Right renal cortex interstitium (tissue), 3 donors: ENCODE measurements around the gene HACD3. TPM values are rescaled to one million over a fixed set of nuclear protein-coding genes. Genes with fewer than 3 reads are reported as not detected.
"Not testable (repeated sequence)": the region's sequence is repeated elsewhere in the genome, so short reads cannot be mapped to it uniquely, and the experiment has no call there.

Experiments
- DNase-seq, 3 donors: peaks; one replicate each; pipeline ENCODE4 v3.0.0-alpha.2; 2013; ENCODE audit warnings: low read depth in 3 of 3, low spot score in 2 of 3
- polyA plus RNA-seq, 3 donors: library from polyadenylated mRNA; unstranded; fragments of 120-200 nt; gene quantifications; one replicate each; pipeline ENCODE4 v1.2.1, GENCODE V29; 2013; ENCODE audit not compliant: insufficient read length in 3 of 3

The HACD3 gene
- polyA plus RNA-seq, 3 donors = 183 to 199 (median 189) TPM

DNA sequence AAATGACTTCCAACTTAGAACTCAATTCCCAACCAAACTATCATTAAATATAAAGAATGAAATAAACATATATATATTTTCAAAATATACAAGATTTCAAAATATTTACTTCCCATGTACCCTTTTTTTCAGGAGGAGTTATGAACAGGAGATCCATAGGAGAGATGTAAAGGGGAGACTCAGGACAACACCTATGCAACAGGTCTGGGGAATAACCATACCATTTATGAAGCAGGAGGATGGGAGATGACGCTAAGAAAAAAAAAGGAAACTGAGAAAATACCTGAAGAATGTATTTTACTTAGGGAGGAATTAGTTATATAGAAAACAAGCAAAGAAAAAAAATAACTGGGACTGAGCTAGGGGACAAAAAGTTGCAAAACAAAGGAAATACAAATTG lies 56.8 kb downstream of the HACD3 start:
- no peak for DNase-seq

DNA sequence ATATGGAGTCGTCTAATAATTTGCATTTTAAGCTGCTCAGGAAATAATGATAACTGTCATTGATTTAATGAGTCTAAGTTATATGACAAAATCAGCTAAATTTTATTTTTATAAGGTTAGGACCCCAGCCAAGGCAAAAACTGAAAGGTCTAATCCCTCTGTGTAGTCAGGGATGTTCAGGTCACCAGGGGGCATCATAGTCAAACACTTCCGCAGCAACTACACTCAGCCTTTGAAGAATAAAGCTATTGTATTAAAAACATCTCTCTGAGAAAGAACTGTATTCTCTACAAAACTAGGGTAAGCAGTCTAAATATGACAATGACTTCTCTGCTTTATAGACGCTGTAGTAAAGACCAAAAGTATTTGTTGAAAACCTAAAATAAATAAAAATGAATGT lies 65.7 kb downstream of the HACD3 start:
- DNase-seq = no peak

DNA sequence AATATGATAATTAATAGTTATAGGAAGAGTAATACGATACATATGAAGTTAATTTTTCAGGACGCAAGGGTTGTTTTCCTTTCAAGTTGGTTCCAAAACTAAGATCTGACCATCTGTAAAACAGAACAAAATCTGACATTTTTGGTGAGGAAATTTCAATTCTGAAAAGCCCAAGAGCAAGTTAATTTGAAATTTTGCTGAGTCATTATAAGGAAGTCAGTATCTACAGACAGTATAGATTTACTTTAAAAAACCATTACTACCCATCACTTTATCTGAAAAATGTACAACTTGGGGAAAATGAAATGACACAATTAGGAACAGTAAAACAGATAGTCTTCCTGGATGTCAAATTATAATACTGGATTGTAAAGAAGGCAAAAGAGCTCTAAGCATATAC lies 68.2 kb downstream of the HACD3 start:
- DNase-seq = no peak

DNA sequence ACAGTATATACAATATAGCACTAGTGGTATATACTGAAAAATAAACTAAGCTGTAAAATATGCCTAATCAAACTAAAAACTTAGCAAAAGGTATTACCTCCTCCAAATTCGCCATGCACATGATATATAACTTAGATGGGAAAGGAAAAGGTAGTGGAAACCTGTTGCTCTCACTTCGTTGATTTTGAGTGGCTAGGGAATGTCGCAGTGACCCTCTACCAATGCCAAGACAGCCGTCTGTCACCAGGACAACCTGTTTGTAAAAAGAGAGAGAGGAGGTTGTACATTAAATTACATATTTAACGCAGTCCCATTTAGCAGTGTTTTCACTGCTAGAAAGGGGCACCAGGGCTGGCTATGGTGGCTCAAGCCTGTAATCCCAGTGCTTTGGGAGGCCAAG lies 69.4 kb downstream of the HACD3 start:
- no peak for DNase-seq

DNA sequence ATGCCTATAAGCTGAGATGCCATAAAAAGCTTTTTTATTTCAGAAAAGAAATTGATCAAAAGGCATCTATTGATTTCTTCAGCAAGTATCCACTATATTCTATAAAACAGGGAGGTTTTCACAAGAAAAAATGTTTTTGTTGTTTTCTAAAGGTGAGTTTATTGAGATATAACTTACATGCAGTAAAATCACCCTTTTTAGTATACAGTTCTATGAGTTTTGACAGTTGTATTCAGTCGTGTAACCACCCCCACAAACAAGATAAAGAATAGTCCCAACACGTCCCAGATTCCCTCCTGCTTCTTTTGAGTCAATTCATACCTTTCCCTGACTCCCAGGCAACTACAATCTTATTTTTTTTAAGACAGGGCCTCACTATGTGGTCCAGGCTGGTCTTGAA lies 72.9 kb downstream of the HACD3 start:
- no peak for DNase-seq

DNA sequence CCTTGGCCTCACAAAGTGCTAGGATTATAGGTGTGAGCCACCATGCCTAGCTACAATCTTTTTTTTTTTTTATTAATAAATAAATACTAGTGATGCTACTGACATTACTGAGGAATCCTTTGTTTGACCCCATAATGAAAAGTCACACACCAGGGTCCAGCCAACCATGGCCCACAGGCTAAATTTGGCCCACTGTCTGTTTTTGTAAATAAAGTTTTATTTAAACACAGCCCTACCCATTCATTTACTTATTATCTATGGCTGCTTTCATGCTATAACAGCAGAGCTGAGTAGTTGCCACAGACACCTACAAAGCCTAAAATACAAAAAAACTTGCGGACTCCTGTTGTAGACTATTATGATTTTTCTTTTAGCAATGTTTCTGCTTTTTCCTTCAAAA lies 73.3 kb downstream of the HACD3 start:
- DNase-seq = no peak

DNA sequence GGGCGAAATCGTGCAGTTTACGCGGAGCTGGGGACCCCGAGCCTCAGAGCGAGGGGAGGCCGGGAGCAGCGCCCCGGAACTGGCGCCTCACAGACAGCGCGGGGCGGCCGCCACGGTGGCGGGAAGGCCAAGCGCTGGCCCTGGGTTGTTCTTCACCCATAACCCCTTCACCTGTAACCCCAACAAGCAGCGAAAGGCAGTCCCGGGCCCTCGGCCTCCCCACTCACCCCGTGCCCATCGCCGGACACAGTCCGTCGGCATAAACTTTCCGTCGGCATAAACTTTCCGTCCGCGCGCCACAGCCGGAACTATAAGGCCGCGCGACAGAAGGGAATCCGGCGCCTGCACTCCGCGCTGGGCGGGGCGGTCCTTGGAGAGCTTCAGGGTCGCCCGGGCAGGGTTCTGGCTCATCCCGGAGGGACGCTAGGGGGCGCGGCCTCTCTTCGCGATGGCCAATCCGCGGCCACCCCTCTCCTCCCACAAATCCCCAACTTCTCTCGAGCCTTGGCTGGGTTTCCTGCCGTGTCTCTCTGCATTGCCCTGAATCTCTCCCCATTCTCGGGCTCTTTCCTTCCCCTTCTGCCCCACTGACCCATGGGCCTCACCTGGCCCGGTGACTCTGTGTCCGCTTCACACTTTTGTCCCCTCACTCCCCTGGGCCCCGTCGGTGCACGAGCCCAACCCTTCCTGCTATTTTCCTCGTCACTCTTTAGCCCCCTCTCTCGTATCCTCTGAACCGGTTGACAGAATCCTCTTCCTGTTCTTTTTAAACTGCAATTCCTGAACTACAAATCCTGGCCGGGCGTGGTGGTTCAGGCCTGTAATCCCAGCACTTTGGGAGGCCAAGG lies 80.8 kb downstream of the HACD3 start, which contains the start of gene INTS14:
Gene INTS14 (minus strand): TSS at position 261 of the 848 bp plus-strand sequence. CDS start 3,751 bp downstream, outside the sequence.
- peak; percentile 85 to 94 (median 93) for DNase-seq

DNA sequence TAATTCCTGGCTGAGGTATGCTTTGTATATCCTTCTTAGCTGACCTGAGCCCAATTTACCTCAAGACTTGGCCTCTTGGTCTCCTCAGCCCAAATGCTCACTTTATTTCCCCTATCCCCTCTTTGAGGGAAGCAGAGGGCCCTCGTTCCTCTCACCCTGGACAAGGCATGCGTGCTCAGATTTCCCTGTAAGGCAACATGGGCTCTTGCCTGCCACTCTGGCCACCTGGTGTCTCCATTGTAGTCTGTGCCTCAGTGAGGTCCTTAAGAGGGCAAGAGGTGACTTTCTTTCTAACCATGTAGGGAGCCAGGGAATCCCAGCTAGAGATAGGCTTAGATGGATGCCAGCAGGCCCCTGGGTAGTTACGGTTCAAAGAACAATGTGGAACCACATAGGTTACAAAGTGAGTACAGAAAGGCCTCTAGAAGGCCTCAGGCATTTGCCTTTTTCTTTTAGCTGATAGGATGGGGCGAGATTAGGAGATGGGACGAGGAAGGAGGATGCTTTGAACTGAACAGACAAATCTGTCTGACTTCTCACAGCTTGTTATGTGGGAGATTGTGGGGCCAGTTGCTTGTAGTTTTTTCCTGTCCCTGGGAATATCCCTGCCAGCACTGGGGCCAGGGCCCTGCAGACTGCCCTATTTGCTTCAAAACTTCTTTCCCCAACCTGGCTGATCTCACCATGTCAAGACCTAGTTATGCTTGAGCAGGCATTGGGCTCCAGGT lies 81.8 kb downstream of the HACD3 start:
- no peak for DNase-seq

DNA sequence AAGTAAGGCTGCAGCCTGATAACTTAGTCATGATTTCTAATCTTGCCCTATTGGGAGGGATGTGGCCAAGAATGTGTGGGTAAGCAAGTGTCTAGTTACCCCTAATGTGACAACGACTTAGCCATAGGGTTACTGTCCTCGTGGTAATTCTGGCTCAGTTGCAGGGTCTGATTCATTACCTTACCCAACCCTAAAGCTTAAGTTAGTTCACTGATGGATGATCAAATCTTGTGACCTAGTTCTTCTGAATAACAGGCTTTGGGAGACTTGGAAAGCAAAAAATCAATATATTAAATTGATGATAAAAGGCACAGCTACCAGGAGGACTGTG lies 82.3 kb downstream of the HACD3 start:
- no peak for DNase-seq

DNA sequence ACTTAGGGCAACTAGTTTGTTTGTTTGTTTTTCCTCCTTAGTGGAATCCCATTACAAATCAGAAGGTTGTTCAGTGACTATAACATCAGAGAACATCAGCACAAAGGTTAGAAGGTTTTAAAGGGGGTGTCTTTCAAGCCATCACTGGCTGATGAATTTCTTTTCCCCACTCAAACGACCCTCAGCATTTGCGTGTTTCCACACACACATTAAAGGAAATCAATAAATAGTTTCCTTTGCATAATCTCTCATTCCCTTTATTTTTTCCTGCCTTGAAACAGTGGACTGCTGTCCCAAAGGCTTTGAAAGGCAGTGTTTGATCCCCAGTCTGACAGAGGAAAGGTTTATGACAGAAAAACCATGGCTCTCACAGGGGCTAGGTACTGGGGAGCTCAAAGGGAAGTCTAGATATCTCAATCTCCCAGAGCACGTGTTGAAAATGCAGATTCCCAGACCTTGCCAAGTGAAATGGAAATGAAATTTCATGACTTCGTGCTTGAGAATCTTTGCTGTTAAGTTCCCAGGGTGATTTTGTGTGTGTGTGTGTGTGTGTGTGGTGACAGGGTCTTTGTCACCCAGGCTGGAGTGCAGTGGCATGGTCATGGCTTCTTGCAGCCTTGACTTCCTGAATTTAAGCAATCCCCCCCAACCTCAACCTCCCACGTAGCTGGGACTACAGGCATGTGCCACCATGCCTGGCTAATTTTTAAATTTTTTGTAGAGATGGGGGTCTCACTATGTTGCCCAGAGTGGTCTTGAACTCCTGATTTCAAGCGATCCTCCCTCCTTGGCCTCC lies 82.9 kb downstream of the HACD3 start:
- no peak for DNase-seq

DNA sequence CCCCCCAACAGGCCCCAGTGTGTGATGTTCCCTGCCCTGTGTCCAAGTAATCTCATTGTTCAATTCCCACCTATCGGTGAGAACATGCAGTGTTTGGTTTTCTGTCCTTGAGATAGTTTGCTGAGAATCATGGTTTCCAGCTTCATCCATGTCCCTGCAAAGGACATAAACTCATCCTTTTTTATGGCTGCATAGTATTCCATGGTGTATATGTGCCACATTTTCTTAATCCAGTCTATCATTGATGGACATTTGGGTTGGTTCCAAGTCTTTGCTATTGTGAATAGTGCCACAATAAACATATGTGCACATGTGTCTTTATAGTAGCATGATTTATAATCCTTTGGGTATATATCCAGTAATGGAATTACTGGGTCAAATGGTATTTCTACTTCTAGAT lies 85.6 kb downstream of the HACD3 start:
- DNase-seq = not testable (repeated sequence)

DNA sequence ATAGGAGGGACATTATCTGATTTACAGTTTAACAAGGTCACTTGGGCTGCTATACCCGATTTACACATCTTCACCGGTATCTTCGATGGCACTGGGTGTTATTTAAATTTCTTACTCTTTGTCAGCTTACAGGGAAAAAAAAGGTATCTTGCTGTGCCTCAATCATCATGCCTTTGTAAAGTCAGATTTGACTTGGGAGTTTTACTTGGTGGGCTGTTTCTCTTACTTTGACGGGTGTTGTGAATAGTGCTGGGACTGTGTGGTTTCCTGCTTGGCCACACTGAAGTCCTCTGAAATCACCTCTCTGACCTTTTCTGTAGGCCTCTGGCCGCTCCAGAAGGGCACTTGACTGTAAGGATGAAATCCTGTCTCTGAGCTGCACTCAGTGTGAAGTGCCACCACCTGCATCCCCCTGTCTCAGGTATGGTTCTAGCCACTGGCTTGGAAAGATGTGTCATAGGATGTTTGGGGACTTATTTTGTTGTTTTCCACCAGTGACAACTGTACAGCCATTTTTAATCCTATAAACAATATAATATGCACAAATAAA lies 88.4 kb downstream of the HACD3 start:
- DNase-seq = no peak

DNA sequence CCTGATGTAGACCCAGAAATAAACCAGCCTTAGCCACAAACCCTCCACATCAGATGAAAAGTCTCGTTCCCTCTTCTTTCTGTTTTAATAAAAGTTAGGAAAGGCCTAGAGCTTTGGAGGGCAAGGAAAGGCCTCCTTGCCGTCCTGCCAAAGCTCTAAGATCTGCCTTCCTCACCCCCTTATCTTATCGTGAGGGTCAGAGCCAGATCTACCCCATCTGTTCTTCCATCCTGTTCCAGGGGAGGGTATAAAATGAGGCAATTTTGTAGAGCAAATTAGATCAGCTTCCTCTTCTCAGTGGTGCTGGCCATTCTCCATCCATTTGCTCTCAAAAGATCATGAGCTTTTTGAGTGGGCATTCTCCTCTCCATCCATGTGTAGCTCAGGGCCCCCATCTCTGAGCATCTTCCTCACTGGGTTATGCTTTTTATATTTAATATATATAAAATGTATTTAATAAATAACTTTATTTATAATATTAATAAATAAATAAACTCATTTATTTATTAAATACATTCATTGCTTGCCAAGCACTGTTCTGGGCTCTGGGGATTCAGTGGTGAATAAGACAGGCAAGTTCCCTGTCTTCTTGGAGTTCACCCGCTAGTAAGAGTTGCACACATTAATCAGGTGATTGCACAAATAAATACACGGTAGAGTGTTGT lies 89.5 kb downstream of the HACD3 start:
- DNase-seq = no peak

DNA sequence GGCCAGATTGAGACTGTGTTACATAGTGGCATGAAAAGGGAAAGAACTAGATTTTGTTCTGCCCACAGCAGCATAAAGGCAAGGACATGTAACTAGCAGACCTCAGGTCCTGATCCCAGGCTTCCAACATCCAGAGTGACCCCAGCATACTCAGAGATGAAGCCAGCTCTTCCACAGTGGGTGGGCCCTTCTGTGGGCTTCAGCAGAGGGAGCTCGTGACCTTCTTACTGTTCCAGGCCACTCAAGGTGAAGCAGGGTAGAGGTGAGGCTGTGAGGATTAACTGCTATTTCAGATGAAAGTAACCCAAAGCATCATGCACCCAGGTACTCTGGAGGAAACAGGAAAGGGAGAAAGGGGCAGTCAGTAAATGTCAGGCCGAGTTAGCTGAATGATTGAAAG lies 90.6 kb downstream of the HACD3 start:
- DNase-seq = no peak

DNA sequence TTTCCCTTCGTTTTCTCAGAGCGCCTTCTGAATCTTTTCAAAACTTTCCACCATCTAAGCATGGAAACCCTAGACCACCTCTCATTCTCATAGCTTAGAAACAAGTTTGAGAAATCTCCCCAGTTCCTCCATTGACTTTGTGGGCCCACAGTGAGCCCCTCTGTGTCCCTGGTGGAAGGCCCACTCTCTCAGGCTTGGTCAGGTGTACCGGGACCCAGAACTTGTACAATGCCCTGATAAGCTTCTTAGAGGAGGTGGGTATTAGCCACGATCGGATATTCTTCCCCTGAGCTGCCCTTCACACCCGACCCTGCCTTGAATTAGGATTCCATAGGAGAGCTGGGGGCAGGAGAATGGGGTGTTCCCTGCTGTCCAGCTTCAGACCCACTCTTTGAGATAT lies 91.4 kb downstream of the HACD3 start, which contains the start of gene SLC24A1:
Gene SLC24A1 (plus strand): TSS at position 301 of the 400 bp plus-strand sequence. CDS start 2,143 bp downstream, outside the sequence.
- no peak for DNase-seq

DNA sequence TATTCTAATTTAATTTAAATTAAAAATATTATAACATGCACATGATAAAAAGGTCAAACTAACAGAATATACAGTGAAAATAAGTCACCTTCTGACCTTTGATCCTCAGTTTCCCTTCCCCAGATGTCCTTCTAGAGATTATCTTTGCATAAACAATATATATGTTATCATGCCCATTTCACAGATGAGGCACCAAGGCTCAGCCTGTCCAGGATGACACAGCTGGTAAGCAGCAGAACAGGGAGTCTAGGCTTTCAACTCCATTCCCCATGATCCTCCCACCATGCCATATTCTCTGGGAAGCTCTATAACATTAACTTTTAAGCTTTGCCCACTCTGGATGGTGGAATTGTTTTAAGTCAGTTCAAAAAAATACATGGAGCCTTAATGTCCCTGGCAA lies 92.8 kb downstream of the HACD3 start:
- DNase-seq = no peak

DNA sequence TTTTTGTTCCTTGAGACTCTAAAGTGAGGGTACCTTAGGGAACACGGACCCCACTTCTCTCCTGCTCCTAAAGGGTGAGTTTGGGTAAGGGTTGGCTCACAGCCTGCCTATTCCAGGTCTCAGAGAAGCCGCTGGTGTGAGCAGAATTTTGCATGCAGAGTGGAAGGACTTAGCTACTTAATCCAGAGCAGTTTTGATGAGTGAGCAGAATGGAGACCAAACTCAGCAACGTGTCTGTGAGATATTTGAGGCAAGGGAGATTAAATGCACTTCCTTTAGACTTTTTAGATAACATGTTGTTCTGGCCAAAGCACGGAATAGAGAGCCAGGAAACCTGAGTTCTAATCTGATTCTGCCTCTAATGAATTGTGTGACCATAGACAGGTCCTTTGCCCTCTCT lies 96.6 kb downstream of the HACD3 start:
- no peak for DNase-seq
